HG02973 (cell line): Measurements from ENCODE around the gene PARVA.
"Not testable (repeated sequence)": the region's sequence is repeated elsewhere in the genome, so short reads cannot be mapped to it uniquely, and the experiment has no call there.

Experiments
- ATAC-seq: cut with Tn5 transposase; IDR thresholded peaks from one replicate; pipeline ENCODE4 v1.9.1; 2021; ENCODE audit warnings: moderate library complexity; ENCODE audit not compliant: unreplicated experiment

The PARVA gene

DNA sequence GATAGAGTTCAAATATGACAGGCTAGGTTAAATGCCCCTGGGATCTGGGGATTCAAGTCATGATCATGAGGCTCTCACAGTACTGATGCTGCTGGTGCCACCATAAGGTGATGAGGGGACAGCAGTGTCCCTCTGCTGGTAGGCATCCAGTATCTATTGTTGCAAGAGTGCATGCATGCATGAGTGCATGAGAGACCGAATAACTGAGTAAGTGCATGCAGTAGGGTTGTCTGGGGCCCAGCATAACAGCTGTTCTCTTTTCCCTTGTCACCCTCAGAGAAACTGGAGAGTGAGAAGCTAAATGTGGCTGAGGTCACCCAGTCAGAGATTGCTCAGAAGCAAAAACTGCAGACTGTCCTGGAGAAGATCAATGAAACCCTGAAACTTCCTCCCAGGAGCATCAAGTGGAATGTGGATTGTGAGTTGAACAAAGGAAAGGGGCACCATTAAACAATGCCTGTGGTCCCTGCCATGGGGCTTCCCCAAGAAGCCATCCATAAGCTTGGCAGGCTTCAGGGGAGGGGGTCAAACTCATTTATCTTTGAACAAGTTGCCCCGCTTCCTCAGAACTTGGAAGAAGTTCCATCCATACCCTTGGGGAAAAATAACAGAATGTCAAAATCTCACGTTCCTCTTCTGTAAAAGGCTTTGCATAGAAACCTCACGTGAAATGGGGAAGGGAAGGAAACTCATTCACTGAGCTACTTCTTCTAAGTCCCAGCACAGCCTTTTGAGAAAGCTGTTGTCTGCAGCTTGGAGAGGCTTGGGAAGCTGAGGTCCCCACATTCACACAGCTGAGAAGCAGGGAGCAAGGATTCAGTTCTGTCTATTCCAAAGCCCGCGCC lies 119.0 kb downstream of the PARVA start:
- ATAC-seq, result no peak

DNA sequence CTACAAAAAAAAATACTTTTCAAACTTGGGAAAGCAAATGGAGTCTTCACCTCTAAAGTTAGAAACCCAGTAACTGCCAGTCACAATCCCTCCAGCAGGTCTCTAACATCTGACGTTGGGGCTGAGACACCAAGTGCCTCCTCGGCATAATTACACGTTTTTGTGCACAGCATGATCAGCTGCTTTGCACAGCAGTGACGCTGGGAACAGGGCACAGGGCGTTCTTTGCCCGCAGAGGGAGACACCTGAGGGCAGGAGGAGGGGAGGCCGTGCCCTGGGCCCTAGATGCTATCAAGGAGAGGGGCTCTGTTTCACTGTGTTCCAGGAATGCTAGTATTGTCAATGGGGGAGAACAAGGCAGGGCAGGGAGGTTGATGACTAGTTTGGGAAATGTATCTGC lies 120.1 kb downstream of the PARVA start:
- ATAC-seq, result no peak

DNA sequence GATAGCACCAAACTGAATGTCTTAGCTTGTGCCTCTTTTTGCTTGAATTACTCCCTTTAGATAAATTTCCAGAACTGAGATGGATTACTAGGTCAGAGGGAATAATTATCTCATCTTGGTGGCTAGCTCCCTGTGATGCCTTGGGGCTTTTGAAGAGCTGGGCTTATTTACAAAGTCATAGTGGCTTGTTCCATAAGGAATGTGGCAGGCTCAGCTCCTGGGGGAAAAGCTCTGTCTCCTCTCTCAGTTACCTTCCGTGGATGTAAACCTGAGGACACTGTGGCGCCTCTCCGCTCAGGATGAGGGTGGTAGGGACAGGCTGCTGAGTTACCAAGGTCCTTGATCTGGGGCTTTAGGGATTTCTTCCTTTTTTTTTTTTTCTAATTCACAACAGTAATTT lies 121.7 kb downstream of the PARVA start:
- ATAC-seq, result no peak

DNA sequence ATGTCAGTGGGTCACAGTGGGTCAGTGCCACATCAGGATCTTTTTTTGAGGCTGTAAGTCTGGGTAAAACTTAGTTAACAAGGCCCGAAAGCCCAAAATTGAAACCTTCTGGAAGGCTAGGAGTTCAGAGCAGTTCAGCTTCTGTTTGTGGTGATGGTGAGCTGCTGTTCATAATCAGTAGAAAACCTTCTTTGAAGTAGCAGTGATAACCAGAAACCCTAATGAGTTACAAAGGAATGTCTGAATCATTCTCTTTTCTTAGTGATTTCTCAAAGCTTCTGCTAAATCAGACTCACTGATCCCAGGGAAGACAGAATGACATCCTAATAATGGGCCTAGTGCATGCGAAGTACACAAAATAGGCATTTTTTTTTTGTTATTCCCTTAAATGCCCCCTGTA lies 124.7 kb downstream of the PARVA start:
- no peak for ATAC-seq

DNA sequence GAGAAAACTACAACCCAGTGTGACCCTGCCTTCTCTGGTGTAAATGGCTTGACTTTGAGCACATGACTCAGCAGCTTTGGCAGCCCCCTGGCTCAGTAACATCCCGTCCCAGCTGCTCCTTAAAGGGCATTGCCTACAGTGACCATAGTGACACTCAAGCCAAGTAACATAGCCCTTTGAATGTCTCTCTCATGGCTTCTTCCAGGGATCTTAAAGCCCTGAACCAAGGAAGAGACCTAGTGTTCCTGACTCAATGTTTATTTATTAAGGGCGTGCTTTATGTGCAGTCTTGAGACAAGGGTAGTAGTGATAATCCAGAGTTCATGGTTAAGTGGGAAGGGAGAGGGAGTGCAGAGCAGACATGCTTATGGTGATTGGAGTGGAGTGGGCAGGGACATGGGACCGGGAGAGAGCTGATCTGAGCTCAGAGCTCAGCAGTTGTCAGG lies 125.7 kb downstream of the PARVA start:
- no peak for ATAC-seq

DNA sequence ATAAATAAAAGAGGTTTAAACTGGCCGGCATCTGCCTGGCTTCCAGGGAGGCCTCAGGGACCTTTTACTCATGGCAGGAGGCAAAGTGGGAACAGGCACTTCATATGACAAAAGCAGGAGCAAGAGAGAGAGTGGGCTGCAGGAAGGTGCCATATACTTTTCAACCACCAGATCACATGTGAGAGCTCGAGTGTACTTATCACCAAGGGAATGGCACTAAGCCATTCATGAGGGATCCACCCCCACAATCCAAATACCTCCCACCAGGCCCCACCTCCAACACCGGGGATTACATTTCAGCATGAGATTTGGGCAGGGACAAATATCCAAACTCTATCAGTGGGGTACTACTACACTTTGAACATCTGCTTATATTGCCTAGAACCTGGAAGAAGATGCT lies 126.5 kb downstream of the PARVA start:
- no peak for ATAC-seq

DNA sequence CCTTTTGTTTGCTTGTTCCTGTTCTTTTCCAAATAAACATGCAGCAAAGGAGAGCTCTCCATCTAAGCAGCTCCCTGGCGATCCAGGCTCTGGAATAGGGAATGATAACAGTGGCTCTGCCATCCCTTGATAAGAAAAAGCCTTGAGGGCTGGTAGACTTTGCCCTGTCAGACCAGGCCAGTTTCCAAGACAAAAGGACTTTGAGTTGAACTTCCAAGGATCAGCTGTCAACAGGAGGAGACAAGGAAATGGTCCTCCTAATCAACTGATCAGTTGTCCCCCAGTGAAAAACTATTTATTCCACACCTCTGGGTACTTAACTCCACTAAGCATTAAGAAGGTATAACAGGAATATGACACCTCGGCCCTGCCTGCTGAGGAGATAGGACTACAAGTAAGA lies 127.8 kb downstream of the PARVA start:
- no peak for ATAC-seq

DNA sequence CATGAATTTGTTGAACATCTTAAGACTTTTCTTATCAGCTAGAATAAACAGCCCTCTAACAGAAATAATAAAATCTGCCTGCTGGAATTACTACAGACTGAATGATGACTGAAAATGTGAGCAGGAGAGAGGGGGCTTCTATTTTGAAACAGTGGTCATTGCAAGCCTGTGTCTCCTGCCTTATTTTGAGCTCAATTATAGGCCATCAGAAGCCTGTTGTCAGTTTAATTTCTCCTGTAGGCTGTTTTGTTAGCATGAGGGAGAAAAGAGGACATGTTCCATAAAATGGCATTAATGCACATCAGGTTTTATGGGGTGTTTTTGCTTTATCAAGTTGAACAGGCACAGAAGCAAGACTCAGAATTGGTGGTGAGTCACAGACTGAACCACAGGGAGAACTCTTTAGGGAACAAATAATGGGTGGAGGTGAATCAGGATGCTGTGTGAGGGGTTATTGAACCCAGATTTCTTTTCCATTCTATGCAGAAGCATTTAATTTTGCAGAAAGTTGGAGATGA lies 129.1 kb downstream of the PARVA start:
- no peak for ATAC-seq

DNA sequence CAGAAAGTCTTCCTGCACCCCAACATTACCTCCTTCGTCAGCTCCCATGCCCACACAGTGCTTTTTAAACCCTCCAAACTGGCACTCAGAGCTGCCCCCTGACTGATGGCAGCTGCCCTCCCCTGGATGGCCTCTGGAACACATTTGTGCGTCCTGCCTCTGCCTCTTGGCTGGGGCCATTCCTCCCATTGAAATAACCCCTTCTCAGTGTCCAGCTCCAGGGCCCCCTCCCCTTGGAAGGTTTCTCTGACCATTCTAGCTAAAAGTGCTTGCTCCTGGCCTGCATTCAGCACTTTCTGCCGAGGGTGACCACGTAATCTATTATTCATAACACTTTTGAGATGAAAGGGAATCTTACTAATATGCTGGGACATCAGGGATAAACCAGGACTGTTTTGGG lies 130.0 kb downstream of the PARVA start:
- no peak for ATAC-seq

DNA sequence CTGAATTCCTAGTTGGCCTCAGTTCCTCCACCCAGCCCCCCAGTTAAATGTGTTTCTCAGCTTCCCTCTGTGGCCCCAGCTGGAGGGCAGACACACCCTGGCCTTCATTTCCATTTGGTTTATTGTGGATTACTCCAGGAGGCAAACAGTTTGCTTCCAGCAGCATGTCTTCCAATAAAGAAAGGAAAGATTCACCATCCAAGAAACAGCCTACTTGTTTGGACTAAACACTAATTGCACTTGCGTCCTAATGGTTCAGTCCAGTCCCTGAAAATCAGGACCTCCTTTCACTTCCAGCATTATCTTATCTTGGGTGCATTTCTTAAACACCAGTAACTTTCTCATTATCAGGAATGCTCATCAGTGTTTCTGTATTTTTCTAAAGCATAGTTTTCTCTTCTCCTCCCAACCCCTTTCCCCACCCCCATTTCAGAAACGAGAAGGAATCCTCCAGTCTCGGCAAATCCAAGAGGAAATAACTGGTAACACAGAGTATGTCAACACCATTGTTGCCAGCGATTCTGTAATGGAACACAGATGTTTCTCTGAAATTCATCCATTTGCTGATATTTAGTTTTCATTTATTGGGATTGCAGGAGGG lies 130.9 kb downstream of the PARVA start:
- ATAC-seq, result no peak

DNA sequence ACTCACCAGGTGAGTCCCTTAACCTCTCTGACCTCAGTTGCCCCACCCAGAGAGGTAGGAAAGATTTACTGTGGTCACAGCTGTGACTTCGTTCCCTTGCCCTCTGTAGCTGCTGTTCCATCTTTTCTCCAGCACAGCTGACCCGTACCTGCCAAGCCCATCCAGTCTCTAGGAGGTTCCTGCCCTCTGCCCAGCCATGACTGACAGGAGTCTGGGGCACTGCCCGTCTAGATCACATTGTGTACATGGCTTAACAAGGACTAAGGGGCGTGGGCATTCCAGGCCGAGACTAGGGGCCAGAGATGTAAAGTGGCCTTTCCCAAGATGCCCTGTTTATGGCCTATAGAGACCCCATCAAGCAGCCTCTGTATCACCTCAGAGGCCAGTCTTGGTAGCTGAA lies 132.0 kb downstream of the PARVA start:
- ATAC-seq, result no peak

DNA sequence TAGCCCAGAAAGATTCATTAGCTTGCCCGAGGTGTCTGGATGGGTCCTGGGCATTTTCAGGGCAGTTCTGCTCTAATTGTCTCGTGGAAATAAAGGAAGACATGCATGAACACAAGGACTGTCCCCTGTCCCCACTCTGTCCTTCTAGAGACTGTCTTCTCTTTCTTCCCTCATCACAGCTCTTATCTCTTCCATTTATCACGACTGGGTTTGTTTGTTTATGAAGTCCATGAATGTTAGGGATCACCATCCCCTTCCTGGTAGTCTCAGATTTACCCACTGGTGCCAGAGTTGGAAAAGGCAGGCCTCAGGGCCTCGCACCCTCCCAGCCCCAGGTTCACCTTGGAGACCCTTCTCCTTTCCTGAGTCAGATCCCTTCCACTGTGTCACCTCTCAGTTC lies 134.8 kb downstream of the PARVA start:
- ATAC-seq, result no peak

DNA sequence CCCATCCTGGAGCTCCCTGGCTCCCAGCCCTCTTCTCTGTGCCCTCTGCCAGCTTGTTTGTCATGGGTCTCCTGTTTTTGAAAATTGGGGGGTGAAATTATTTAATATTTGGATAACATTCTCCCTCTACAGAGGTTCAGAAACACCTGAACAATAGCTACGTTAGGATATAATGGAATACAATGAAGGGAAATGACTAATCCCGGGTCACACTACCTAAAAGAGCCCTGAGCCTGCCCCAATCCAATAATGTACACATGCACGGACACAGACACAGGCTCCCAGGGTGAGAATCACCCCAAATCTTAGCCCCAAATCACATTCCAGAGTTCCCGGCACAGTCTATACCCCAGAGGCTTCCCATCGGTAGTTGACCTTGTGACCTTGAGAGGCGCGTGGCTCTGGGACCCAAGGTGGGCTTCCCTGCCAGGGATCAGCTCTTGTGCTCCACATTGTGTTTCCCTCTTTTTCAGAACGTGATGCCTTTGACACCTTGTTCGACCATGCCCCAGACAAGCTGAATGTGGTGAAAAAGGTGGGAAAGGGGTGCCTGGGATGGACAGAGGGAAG lies 135.5 kb downstream of the PARVA start:
- no peak for ATAC-seq

DNA sequence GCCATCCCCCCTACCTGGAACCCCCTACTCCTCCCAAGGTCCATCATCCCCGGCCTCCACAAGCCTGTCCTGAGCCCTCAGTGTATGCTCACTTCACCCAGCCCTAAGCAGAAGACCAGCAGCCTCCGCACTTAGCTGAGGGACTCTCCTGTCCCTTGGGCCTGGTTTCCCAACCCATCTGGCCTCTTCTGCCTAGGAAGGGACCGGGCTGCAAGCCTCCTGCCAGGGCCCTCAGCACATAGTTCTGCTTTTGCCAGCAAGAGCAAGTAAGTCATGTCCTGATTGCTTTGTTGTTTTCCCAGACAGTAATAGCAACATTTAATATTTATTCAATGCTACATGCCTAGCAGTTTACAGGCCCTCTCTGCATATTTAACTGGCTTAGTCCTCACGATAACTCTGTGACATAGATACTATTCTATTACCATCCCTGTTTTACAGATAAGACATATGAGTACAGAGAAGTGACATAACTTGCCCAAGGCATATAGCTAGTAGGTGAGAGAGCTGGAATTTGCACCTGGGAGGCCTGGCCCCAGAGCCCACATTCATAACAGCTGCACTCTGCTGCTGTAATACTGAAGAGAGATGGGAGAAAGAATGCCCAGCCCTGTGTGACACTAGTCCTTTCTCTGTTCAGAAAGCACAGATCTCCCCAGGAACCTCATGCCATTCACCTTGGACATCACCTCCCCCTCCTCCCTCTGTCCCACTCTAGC lies 139.2 kb downstream of the PARVA start:
- no peak for ATAC-seq

DNA sequence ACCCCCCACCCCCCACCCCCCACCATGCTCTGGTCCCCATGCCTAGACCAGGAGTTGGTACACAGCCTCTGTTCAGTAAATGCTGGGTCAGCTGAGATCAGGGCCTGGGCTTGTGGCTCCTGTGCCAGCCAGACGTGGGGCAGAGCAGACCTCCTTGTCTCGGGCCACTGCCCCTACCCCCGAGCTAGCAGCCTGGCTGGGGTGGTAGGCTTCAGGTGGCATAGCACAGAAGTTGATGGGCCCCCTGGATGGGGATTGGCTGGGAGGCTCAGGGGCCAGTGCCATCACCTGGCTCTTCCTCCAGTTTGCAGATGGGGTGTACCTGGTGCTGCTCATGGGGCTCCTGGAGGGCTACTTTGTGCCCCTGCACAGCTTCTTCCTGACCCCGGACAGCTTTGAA lies 139.9 kb downstream of the PARVA start:
- no peak for ATAC-seq

DNA sequence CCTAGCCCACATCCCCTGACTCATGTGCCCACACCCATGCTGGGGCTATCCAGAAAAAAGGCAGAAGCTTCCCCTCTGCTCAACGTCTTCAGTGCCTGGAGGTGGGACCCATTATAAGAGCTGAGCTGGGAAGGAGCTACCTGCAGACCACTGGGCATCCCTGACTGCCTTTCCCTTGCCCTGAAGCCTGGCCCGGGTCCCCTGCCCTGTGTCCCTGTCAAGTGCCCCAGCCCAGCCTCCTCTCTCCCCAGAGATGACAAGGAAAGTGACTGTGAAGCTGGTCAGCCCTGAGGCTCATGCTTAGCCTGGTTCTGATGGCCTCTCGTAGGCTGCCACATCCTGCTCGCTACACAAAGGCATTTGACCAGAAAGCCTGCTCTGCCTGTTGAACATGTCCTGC lies 140.4 kb downstream of the PARVA start:
- ATAC-seq, result no peak

DNA sequence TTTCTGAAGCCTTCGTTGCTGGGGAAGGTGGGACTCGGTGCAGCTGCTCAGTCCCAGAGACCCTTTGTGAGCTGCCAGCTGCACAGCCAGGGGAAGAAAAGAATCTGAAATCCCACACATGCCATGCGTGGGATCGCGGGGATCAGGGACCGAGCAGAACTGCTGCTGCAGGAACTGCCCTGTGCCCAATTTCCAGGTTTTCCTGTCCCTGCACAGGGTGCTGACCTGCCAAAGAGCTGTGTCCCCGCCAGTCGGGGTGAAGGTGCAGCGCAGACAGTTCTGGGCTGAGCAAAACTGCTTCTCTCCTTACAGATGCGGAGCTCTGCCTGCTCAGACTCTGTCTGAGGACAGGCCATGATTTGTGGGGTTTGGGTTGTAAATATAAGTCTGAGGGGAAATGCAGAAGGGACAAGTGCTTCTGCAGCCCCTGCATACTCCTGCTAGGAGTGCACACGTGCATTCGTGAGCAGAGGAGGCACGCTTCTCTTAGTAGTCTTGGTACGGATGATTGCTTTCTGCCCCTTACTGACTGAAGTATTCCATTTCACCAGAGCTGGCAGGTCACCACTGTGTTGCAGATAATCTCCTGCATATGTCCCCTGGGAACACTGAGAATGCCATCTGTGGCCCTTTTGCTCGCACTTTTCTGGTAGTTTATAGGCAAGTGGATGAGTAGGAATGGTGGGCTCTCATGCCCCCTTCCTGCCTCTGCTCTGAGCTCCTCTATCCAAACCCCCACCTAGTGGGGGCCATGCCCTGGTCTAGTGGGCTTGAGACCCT lies 141.4 kb downstream of the PARVA start:
- ATAC-seq, result no peak

DNA sequence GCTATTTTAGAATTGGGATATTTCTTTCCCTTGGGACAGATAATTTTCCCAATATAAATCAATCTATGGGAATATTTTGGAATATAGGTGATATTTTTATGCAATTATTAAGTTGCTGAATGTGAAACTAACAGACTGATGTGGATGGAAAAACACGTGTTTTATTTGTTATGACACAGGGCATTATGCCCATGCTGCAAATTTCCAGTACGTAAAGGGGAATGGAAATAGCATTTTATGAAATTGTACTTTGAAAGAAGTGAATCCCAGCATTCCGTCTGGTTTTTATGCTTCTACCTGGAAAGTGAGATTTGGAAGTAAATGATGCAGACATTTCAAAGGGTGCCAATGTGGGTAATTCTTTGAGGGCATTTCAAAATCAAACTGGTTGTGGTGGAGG lies 142.7 kb downstream of the PARVA start:
- ATAC-seq, result no peak

DNA sequence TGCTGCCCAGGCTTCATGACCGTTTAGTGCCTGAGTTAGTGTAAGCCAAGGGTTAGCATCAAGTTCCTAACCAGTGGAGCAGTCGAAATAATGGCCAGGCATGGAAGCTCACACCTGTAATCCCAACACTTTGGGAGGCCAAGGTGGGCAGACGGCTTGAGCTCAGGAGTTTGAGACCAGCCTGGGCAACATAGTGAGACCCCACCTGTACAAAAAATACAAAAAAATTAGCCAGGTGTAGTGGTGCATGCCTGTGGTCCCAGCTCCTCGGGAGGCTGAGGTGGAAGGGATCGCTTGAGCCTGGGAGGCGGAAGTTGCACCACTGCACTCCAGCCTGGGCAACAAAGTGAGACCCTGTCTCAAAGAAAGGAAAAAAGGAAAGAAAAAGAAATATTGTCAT lies 143.2 kb downstream of the PARVA start:
- ATAC-seq, result not testable (repeated sequence)

DNA sequence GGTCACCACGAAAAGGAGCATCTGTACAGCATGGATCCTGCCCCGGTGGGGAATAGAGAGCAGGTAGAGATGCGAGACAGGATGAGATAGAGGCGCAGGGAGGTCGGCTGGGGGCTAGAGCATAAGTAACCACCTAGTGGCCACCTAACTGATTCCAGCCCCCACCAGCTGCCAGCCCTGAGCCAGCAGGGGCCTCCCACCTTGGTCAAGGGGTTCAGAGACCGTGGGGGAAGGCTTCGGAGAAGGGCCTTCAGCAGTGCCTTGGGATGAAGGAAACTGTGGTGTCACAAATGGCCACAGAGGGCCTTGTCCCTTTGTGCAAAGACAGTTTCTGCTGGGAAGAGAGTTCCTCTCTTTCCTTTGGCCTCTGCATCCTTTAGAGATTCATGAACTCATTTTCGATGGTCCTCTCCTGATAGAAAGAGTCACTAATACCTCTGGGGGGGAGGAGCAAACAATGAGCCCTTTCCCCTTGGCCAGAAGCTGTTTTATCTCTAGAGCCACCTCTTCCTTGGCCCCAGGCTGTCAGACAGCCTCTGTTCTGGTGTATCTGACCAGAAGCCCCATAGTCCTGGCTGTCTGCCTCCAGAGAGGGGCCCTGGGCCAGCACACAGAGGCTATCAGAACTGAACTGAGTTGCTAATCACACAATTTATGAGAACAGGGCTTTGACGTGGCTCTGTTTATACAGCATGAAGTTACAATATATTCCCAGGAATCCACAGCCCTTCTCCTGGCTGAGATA lies 146.0 kb downstream of the PARVA start:
- ATAC-seq, result no peak
